GM19099 (cell line): ENCODE measurements around the gene SIRT1.

Experiments used
- POLR2A ChIP-seq: IDR thresholded peaks from 3 replicates; pipeline ENCODE4 v1.6.1; 2011; ENCODE audit warnings: low read depth; ENCODE audit not compliant: insufficient read length; ENCODE audit errors: extremely low read depth

SIRT1 gene

DNA sequence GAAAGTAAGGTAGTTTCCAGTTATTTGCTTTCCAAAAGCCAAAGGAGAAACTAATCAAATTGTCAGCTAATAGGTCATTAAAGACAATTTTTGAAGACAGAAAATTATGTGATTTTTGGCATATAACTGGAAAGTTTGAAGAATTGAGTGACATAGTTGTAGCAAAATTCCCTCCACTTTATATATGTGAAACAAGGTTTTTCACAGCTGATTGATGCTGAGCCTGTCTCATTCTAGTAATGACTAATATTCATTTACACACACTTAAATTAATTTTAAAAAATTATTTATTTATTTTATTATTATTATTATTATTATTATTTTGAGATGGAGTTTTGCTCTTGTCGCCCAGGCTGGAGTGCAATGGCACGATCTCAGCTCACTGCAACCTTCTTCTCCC lies 16.3 kb upstream of the SIRT1 start:
- TF ChIP-seq POLR2A, result no peak

DNA sequence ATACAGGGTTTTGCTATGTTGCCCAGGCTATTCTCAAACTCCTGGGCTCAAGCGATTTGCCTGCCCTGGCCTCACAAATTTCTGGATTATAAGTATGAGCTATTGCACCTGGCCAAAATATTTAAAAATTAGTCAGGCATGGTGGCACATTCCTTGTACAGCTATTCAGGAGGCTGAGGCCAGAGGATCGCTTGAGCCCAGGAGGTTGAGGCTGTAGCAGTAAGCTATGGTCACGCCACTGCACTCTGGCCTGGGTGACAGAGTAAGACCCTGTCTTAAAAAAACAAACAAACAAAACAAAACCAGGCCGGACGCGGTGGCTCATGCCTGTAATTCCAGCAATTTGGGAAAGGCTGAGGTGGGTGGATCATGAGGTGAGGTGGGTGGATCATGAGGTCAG lies 14.5 kb upstream of the SIRT1 start:
- no peak for TF ChIP-seq POLR2A

- TF ChIP-seq POLR2A, result no peak
Measured at GRCh38 chr10:67875340-67876238, 8.9 kb upstream of the SIRT1 start.

DNA sequence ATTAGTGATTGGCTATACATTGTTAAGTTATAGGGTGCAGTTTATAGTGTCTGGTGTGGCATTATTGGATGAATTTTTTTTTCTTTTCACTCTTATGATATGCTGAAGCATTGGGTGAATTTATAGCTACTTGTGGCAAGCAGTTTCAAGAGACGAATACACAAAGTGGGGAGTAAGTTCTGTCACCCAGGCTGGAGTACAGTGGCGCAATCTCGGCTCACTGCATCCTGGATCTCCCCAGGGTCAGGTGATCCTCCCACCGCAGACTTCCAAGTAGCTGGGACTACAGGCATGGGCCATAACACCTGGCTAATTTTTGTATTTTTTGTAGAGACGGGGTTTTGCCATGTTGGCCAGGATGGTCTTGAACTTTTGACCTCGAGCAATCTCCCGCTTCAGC lies 6.3 kb upstream of the SIRT1 start:
- TF ChIP-seq POLR2A, result no peak

GRCh38 chr10:67883710-67884312 lies 645 bp upstream of the SIRT1 start:
- TF ChIP-seq POLR2A, result no peak

DNA sequence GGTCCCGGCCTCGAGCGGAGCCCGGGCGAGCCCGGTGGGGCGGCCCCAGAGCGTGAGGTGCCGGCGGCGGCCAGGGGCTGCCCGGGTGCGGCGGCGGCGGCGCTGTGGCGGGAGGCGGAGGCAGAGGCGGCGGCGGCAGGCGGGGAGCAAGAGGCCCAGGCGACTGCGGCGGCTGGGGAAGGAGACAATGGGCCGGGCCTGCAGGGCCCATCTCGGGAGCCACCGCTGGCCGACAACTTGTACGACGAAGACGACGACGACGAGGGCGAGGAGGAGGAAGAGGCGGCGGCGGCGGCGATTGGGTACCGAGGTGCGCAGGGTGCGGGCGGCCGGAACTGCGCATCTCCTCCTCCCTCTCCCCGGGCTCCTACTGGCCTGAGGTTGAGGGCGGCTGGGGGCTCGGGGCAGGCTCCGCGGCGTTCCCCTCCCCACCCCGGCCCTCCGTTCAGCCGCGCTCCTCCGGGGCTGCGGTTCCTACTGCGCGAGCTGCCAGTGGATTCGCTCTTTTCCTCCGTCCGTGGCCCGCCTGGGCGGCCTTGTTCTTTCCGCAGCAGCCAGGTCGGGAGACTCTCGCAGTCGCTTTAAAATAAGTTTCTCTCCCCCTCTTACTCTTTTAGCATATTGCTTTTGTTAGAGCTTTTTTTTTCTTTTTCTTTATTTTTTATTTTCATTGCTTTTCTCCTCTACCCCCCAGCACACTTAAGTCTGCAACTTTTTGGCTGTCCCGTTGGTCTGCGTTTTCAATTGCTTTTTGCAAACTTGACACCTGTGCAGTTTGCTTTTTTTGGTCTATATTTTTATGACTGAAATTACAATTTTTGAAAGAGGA lies 600 bp downstream of the SIRT1 start:
- TF ChIP-seq POLR2A, result no peak

GRCh38 chr10:67893637-67894036 lies 9.2 kb downstream of the SIRT1 start:
- no peak for TF ChIP-seq POLR2A

GRCh38 chr10:67903581-67903980 lies 19.1 kb downstream of the SIRT1 start:
- no peak for TF ChIP-seq POLR2A

- TF ChIP-seq POLR2A, result no peak
Measured at GRCh38 chr10:67912331-67912946, 28.0 kb downstream of the SIRT1 start.

GRCh38 chr10:67914777-67915340 lies 30.4 kb downstream of the SIRT1 start:
- no peak for TF ChIP-seq POLR2A

DNA sequence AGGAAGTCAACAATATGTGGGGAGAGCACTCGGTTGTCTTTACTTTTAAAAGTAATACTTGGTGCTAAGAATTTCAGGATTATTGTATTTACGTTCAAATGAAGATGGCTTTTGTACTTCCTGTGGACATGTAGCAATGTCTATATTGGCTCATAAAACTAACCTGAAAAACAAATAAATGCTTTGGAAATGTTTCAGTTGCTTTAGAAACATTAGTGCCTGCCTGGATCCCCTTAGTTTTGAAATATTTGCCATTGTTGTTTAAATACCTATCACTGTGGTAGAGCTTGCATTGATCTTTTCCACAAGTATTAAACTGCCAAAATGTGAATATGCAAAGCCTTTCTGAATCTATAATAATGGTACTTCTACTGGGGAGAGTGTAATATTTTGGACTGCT lies 32.7 kb downstream of the SIRT1 start:
- no peak for TF ChIP-seq POLR2A

DNA sequence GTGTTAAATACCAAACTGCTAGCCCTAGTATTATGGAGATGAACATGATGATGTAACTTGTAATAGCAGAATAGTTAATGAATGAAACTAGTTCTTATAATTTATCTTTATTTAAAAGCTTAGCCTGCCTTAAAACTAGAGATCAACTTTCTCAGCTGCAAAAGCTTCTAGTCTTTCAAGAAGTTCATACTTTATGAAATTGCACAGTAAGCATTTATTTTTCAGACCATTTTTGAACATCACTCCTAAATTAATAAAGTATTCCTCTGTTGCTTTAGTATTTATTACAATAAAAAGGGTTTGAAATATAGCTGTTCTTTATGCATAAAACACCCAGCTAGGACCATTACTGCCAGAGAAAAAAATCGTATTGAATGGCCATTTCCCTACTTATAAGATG lies 33.2 kb downstream of the SIRT1 start:
- TF ChIP-seq POLR2A, result no peak

DNA sequence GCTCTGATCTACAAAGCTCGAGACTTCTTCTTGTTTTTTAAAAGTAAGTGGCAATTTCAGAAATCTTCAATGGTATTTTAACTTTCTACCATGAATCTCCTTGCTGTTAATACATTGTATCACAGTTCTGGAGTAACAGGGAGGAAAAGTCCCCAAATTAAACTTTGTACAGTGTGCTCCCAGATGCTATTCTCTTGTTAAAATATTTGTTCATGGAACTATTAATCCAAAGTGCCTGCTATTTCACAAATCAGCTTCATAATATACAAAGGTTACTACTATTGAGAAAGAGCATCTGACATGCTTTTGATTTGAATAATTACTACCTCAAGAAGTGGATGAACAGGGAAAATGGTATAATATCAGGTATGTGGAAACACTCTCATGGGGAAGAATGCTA lies 36.6 kb downstream of the SIRT1 start:
- TF ChIP-seq POLR2A, result no peak

DNA sequence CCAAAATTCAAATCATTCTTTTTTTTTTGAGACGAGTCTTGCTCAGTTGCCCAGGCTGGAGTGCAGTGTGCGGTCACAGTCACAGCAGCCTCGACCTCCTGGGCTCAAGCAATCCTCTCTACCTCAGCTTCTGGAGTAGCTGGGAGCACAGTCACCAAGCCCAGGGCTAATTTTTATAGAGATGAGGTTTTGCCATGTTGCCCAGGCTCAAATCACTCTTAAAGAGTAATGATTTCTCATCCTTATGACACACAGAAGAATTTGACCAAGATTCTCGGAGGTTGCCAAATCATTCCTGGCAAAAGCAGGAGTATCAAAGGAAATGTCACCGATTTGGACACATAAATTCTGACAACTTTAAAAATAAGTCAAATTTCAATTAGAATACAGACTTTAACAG lies 39.1 kb downstream of the SIRT1 start:
- TF ChIP-seq POLR2A, result no peak

DNA sequence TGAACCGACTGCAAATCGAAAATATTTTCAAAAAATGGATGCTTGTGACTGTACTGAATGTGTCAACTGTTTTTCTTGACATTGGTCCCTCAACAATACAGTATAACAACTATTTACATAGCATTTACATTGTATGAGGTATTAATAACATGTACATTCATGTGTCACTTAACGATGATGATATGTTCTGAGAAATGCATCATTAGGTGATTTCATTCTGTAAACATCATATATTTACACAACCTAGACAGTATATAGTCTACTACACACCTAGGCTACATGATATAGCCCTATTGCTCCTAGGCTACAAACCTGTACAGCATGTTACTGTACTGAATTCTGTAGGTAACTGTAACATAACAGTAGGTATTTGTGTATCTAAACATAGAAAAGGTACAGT lies 39.7 kb downstream of the SIRT1 start:
- TF ChIP-seq POLR2A, result no peak
